Measurements from ENCODE around the gene BEST3. TPM values are rescaled to one million over a fixed set of nuclear protein-coding genes. Genes with fewer than 3 reads are reported as not detected.
A peak's percentile ranks its signal among the peaks of the same experiment; 100 is the strongest.

Gene BEST3
- total RNA-seq, 1 experiment from 2014 or later: not detected

GRCh38 chr12:69651922-69652321, 47.2 kb downstream of the BEST3 start:
- peaks cover 24% of the 10 kb centered on the region for H3K4me1 ChIP-seq (replicated peaks)
- no peaks in the 10 kb centered on the region; the same call in 1 of the 2 replicates for H3K36me3 ChIP-seq
- no peak overlapping the region for H3K4me3 ChIP-seq
- H3K27me3 ChIP-seq (replicated peaks): no peaks in the 10 kb centered on the region; the same call in 1 of the 2 replicates
- DNase-seq (ENCODE audit: low read depth in 1 of 2, low spot score in 2 of 2): no peak
- H3K9me3 ChIP-seq (replicated peaks): no peaks in the 10 kb centered on the region
- H3K27ac ChIP-seq: no peak overlapping the region

GRCh38 chr12:69649529-69649928, 49.6 kb downstream of the BEST3 start:
- Histone ChIP-seq H3K9me3 (replicated peaks) (no peaks in the 10 kb centered on the region), H3K36me3 (no peaks in the 10 kb centered on the region), H3K4me1 (replicated peaks) (peaks cover 7% of the 10 kb centered on the region; the same call in 1 of the 2 replicates), H3K4me3 (no peak overlapping the region), H3K27me3 (replicated peaks) (no peaks in the 10 kb centered on the region; the same call in 1 of the 2 replicates), H3K27ac (no peak overlapping the region)
- DNase-seq (ENCODE audit: low read depth in 1 of 2, low spot score in 2 of 2): no peak

GRCh38 chr12:69648476-69648875, 50.6 kb downstream of the BEST3 start:
- Histone ChIP-seq H3K4me3 (no peak overlapping the region), H3K9me3 (replicated peaks) (no peaks in the 10 kb centered on the region), H3K27ac (no peak overlapping the region), H3K27me3 (replicated peaks) (no peaks in the 10 kb centered on the region; the same call in 1 of the 2 replicates), H3K4me1 (replicated peaks) (peaks cover 7% of the 10 kb centered on the region; the same call in 1 of the 2 replicates), H3K36me3 (no peaks in the 10 kb centered on the region)
- DNase-seq (ENCODE audit: low read depth in 1 of 2, low spot score in 2 of 2): peak in 1 of 2 experiments; percentile 41

- H3K27me3 ChIP-seq (replicated peaks): no peaks in the 10 kb centered on the region; the same call in 1 of the 2 replicates
- no peak overlapping the region for H3K4me3 ChIP-seq
- DNase-seq (ENCODE audit: low read depth in 1 of 2, low spot score in 2 of 2): no peak
- peaks cover 7% of the 10 kb centered on the region; the same call in 1 of the 2 replicates for H3K4me1 ChIP-seq (replicated peaks)
- no peaks in the 10 kb centered on the region for H3K36me3 ChIP-seq
- no peaks in the 10 kb centered on the region for H3K9me3 ChIP-seq (replicated peaks)
- H3K27ac ChIP-seq: no peak overlapping the region
Measured at GRCh38 chr12:69647178-69647577, 51.9 kb downstream of the BEST3 start.

GRCh38 chr12:69645031-69645430, 54.1 kb downstream of the BEST3 start:
- DNase-seq (ENCODE audit: low read depth in 1 of 2, low spot score in 2 of 2): no peak
- H3K9me3 ChIP-seq (replicated peaks): no peaks in the 10 kb centered on the region

GRCh38 chr12:69644511-69644910, 54.6 kb downstream of the BEST3 start:
- H3K9me3 ChIP-seq (replicated peaks): no peaks in the 10 kb centered on the region
- DNase-seq (ENCODE audit: low read depth in 1 of 2, low spot score in 2 of 2): no peak
- H3K4me1 ChIP-seq (replicated peaks): peaks cover 7% of the 10 kb centered on the region; the same call in 1 of the 2 replicates
- no peaks in the 10 kb centered on the region; the same call in 1 of the 2 replicates for H3K27me3 ChIP-seq (replicated peaks)
- H3K27ac ChIP-seq: no peak overlapping the region
- no peak overlapping the region for H3K4me3 ChIP-seq
- no peaks in the 10 kb centered on the region for H3K36me3 ChIP-seq

More at GRCh38 chr12:69645031-69645430, 54.1 kb downstream of the BEST3 start:
- no peaks in the 10 kb centered on the region; the same call in 1 of the 2 replicates for H3K27me3 ChIP-seq (replicated peaks)
- no peak overlapping the region for H3K27ac ChIP-seq
- peaks cover 7% of the 10 kb centered on the region; the same call in 1 of the 2 replicates for H3K4me1 ChIP-seq (replicated peaks)
- no peak overlapping the region for H3K4me3 ChIP-seq
- no peaks in the 10 kb centered on the region for H3K36me3 ChIP-seq

- DNase-seq (ENCODE audit: low read depth in 1 of 2, low spot score in 2 of 2): no peak
- Histone ChIP-seq H3K27me3 (replicated peaks) (no peaks in the 10 kb centered on the region; the same call in 1 of the 2 replicates), H3K4me1 (replicated peaks) (no peaks in the 10 kb centered on the region), H3K9me3 (replicated peaks) (no peaks in the 10 kb centered on the region), H3K36me3 (no peaks in the 10 kb centered on the region), H3K4me3 (no peak overlapping the region), H3K27ac (no peak overlapping the region)
Measured at GRCh38 chr12:69642531-69642930, 56.6 kb downstream of the BEST3 start.

- no peaks in the 10 kb centered on the region for H3K36me3 ChIP-seq
- no peak overlapping the region for H3K4me3 ChIP-seq
- no peaks in the 10 kb centered on the region for H3K9me3 ChIP-seq (replicated peaks)
- no peaks in the 10 kb centered on the region for H3K4me1 ChIP-seq (replicated peaks)
- H3K27me3 ChIP-seq (replicated peaks): no peaks in the 10 kb centered on the region
- no peak for DNase-seq (ENCODE audit: low read depth in 1 of 2, low spot score in 2 of 2)
- no peak overlapping the region for H3K27ac ChIP-seq
Measured at GRCh38 chr12:69641546-69641945, 57.6 kb downstream of the BEST3 start.

- DNase-seq (ENCODE audit: low read depth in 1 of 2, low spot score in 2 of 2): peak; percentile 28 to 54
- Histone ChIP-seq H3K4me3 (no peak overlapping the region), H3K27me3 (replicated peaks) (no peaks in the 10 kb centered on the region), H3K4me1 (replicated peaks) (no peaks in the 10 kb centered on the region), H3K9me3 (replicated peaks) (no peaks in the 10 kb centered on the region), H3K36me3 (no peaks in the 10 kb centered on the region), H3K27ac (no peak overlapping the region)
Measured at GRCh38 chr12:69639400-69640016, 59.6 kb downstream of the BEST3 start.

- H3K9me3 ChIP-seq (replicated peaks): no peaks in the 10 kb centered on the region
- no peak overlapping the region for H3K4me3 ChIP-seq
- no peak overlapping the region for H3K27ac ChIP-seq
- no peaks in the 10 kb centered on the region for H3K27me3 ChIP-seq (replicated peaks)
- no peaks in the 10 kb centered on the region for H3K4me1 ChIP-seq (replicated peaks)
- H3K36me3 ChIP-seq: no peaks in the 10 kb centered on the region
- DNase-seq (ENCODE audit: low read depth in 1 of 2, low spot score in 2 of 2): no peak
Measured at GRCh38 chr12:69633061-69633460, 66.0 kb downstream of the BEST3 start.

- Histone ChIP-seq H3K36me3 (no peaks in the 10 kb centered on the region), H3K4me3 (no peak overlapping the region), H3K27ac (no peak overlapping the region), H3K4me1 (replicated peaks) (no peaks in the 10 kb centered on the region), H3K9me3 (replicated peaks) (no peaks in the 10 kb centered on the region), H3K27me3 (replicated peaks) (no peaks in the 10 kb centered on the region)
- DNase-seq (ENCODE audit: low read depth in 1 of 2, low spot score in 2 of 2): no peak
Measured at GRCh38 chr12:69630191-69630590, 68.9 kb downstream of the BEST3 start.

GRCh38 chr12:69627501-69627900, 71.6 kb downstream of the BEST3 start:
- Histone ChIP-seq H3K36me3 (no peaks in the 10 kb centered on the region), H3K27ac (no peak overlapping the region), H3K4me3 (no peak overlapping the region), H3K9me3 (replicated peaks) (no peaks in the 10 kb centered on the region), H3K27me3 (replicated peaks) (no peaks in the 10 kb centered on the region), H3K4me1 (replicated peaks) (no peaks in the 10 kb centered on the region)
- no peak for DNase-seq (ENCODE audit: low read depth in 1 of 2, low spot score in 2 of 2)

- Histone ChIP-seq H3K27ac (no peak overlapping the region), H3K9me3 (replicated peaks) (no peaks in the 10 kb centered on the region), H3K4me1 (replicated peaks) (no peaks in the 10 kb centered on the region), H3K36me3 (no peaks in the 10 kb centered on the region), H3K27me3 (replicated peaks) (no peaks in the 10 kb centered on the region), H3K4me3 (no peak overlapping the region)
- DNase-seq (ENCODE audit: low read depth in 1 of 2, low spot score in 2 of 2): no peak
Measured at GRCh38 chr12:69623970-69624369, 75.1 kb downstream of the BEST3 start.

GRCh38 chr12:69621551-69621950, 77.6 kb downstream of the BEST3 start:
- DNase-seq (ENCODE audit: low read depth in 1 of 2, low spot score in 2 of 2): no peak
- H3K4me3 ChIP-seq: no peak overlapping the region
- no peak overlapping the region for H3K27ac ChIP-seq
- no peaks in the 10 kb centered on the region for H3K36me3 ChIP-seq
- H3K4me1 ChIP-seq (replicated peaks): no peaks in the 10 kb centered on the region
- H3K27me3 ChIP-seq (replicated peaks): no peaks in the 10 kb centered on the region
- no peaks in the 10 kb centered on the region for H3K9me3 ChIP-seq (replicated peaks)
